Activated naive CD4-positive, alpha-beta T cell treated with anti-CD3 and anti-CD28 coated beads for 36 hours (primary cell): ENCODE results near the gene PARM1. TPM values are rescaled to one million over a fixed set of nuclear protein-coding genes. Genes with fewer than 3 reads are reported as not detected.

Source experiments
- CTCF ChIA-PET: fragments of 350-600 bp; sonication (Branson Sonifier 250); formaldehyde crosslinking; loops from one replicate; lab custom pipeline; 2021; ENCODE audit warnings: antibody characterized with exemption; lab: Charles Lee
- DNase-seq: peaks from one replicate; pipeline ENCODE4 v3.0.0-alpha.2; 2020
- H3K27ac Mint-ChIP-seq: one replicate; pipeline ENCODE4 v1.8.0; 2021; ENCODE audit warnings: mild to moderate bottlenecking, mixed read lengths
- H3K27me3 Mint-ChIP-seq: one replicate; pipeline ENCODE4 v1.8.0; 2021; ENCODE audit warnings: low read depth, mixed read lengths
- H3K36me3 Mint-ChIP-seq: one replicate; pipeline ENCODE4 v1.8.0; 2021; ENCODE audit warnings: low read depth, mixed read lengths
- H3K4me1 Mint-ChIP-seq: one replicate; pipeline ENCODE4 v1.8.0; 2021; ENCODE audit warnings: low read depth, mixed read lengths
- H3K4me3 Mint-ChIP-seq: one replicate; pipeline ENCODE4 v1.8.0; 2021; ENCODE audit warnings: mild to moderate bottlenecking, moderate library complexity, mixed read lengths
- H3K9me3 Mint-ChIP-seq: one replicate; pipeline ENCODE4 v1.8.0; 2021; ENCODE audit warnings: mixed read lengths
- intact Hi-C: fragments of 100-400 bp; cut with micrococcal nuclease; formaldehyde crosslinking; loops from one replicate; pipeline ENCODE4 v1.15.1; 2023
- total RNA-seq, 2 experiments: library from RNA; stranded (reverse); gene quantifications; one replicate each; pipeline ENCODE4 v1.2.3, GENCODE V29; 2021

Gene PARM1
- total RNA-seq: under 1 TPM in 1 of 2 experiments, not detected in 1; 0.05 TPM

GRCh38 chr4:74932832-74933561, at the start of gene PARM1:
Gene PARM1 (plus strand): TSS chr4:74933116. CDS start chr4:74933328, 212 bp downstream.
- Mint-ChIP-seq H3K4me1 (peaks cover 18% of the 10 kb centered on the region), H3K27ac (no peak within 1 kb of the TSS), H3K9me3 (no peaks in the 10 kb centered on the region), H3K36me3 (no peaks in the 10 kb centered on the region), H3K4me3 (peak within 1 kb of the TSS; percentile 54), H3K27me3 (peaks cover 54% of the 10 kb centered on the region)
- DNase-seq: peak; percentile 70
- intact Hi-C loops: loop anchor here (5.0 kb wide), 1 partner anchor 559 kb away; no protein-coding TSS in a partner anchor
- CTCF ChIA-PET: no interaction called here

- no peak overlapping the region for H3K4me3 Mint-ChIP-seq
- intact Hi-C loops: no loop called here
- peaks cover 10% of the 10 kb centered on the region for H3K27me3 Mint-ChIP-seq
- DNase-seq: no peak
- H3K36me3 Mint-ChIP-seq: no peaks in the 10 kb centered on the region
- H3K27ac Mint-ChIP-seq: no peak overlapping the region
- CTCF ChIA-PET: interaction anchor here (1.4 kb wide), 1 partner anchor 9 kb away, joined by 4 read pairs; no protein-coding TSS in a partner anchor
- H3K4me1 Mint-ChIP-seq: no peaks in the 10 kb centered on the region
- H3K9me3 Mint-ChIP-seq: no peaks in the 10 kb centered on the region
These were observed 48.6 kb upstream of the PARM1 start for GRCh38 chr4:74884266-74884665.

- intact Hi-C loops: no loop called here
- no peaks in the 10 kb centered on the region for H3K9me3 Mint-ChIP-seq
- H3K27me3 Mint-ChIP-seq: peaks cover 7% of the 10 kb centered on the region
- H3K4me1 Mint-ChIP-seq: no peaks in the 10 kb centered on the region
- H3K4me3 Mint-ChIP-seq: no peak overlapping the region
- DNase-seq: no peak
- H3K27ac Mint-ChIP-seq: no peak overlapping the region
- CTCF ChIA-PET: no interaction called here
- no peaks in the 10 kb centered on the region for H3K36me3 Mint-ChIP-seq
These were observed 46.4 kb upstream of the PARM1 start for GRCh38 chr4:74886484-74886883.

DNA sequence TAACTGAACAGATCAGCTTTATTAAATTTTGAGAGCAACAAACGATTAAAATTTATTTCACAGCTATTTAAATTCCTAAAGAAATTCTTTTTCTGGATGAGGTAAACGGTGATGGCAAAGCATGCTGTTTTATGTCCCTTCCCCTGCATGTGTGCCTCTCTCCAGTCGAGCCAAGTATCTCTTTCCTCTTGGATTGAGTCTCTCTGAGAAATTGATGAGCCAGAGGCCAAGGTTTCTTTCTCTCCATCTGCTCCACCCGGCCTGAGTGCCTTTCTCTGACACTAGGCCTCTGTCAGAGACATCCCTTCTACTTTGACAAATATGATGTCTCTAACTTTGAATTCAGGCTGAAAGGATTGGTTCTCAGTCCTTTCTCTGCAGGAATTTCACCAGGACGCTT, 42.6 kb upstream of the PARM1 start:
- CTCF ChIA-PET: no interaction called here
- H3K4me1 Mint-ChIP-seq: no peaks in the 10 kb centered on the region
- H3K27ac Mint-ChIP-seq: no peak overlapping the region
- H3K36me3 Mint-ChIP-seq: no peaks in the 10 kb centered on the region
- H3K9me3 Mint-ChIP-seq: no peaks in the 10 kb centered on the region
- H3K27me3 Mint-ChIP-seq: peaks cover 5% of the 10 kb centered on the region
- no peak for DNase-seq
- intact Hi-C loops: no loop called here
- H3K4me3 Mint-ChIP-seq: no peak overlapping the region

- intact Hi-C loops: no loop called here
- peaks cover 5% of the 10 kb centered on the region for H3K27me3 Mint-ChIP-seq
- no peaks in the 10 kb centered on the region for H3K9me3 Mint-ChIP-seq
- H3K27ac Mint-ChIP-seq: no peak overlapping the region
- H3K36me3 Mint-ChIP-seq: no peaks in the 10 kb centered on the region
- no peak for DNase-seq
- CTCF ChIA-PET: no interaction called here
- no peaks in the 10 kb centered on the region for H3K4me1 Mint-ChIP-seq
- H3K4me3 Mint-ChIP-seq: no peak overlapping the region
These were observed 41.9 kb upstream of the PARM1 start for GRCh38 chr4:74891037-74891436.

DNA sequence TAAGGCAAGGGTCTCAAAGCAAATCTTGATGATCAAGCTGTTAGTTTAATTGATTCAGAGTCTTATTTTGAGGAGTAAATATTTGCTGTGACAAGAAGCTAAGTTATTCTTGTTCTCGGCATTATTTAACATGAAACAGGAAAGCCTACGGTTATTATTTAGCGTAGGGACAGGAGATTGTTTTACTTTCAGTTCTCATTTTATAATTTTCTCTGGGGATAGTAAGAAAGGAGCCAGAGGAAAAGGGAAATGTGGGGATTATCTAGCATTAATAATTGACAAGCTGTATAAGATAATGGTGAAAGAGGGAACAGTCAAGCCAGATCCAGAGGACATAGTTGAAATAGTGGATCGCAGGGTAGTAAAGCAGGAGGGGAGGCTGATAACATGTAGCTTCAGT, 39.7 kb upstream of the PARM1 start:
- Mint-ChIP-seq H3K9me3 (no peaks in the 10 kb centered on the region), H3K4me3 (no peak overlapping the region), H3K27me3 (peaks cover 5% of the 10 kb centered on the region), H3K27ac (no peak overlapping the region), H3K36me3 (no peaks in the 10 kb centered on the region), H3K4me1 (no peaks in the 10 kb centered on the region)
- no peak for DNase-seq
- CTCF ChIA-PET: interaction anchor here (0.6 to 1.5 kb wide), 2 partner anchors 19 to 665 kb away, joined by 3 read pairs; no protein-coding TSS in a partner anchor
- intact Hi-C loops: no loop called here

GRCh38 chr4:74896595-74896994, 36.3 kb upstream of the PARM1 start:
- H3K9me3 Mint-ChIP-seq: no peaks in the 10 kb centered on the region
- DNase-seq: no peak
- intact Hi-C loops: no loop called here
- H3K4me3 Mint-ChIP-seq: no peak overlapping the region
- no peaks in the 10 kb centered on the region for H3K36me3 Mint-ChIP-seq
- no peaks in the 10 kb centered on the region for H3K27me3 Mint-ChIP-seq
- H3K27ac Mint-ChIP-seq: no peak overlapping the region
- CTCF ChIA-PET: no interaction called here
- no peaks in the 10 kb centered on the region for H3K4me1 Mint-ChIP-seq

DNA sequence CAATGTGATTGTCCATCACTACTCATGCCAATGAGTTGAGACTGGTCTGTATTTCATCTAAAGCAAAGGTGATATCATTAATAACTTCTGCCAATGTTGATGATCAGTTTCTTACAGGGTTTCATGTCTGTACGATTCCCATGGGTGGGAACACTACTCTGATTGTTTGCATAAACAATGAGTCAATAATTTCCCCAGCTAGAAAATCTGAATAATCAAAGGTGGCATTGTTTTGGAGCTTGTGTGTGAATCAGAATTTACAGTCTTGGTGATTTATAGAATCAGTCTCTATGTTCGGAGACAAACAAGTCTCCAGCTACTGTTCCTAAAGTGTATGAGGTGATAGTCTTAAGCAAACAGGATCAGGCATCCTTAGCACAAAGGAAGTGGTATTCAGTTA, 35.5 kb upstream of the PARM1 start:
- Mint-ChIP-seq H3K27ac (no peak overlapping the region), H3K36me3 (no peaks in the 10 kb centered on the region), H3K4me3 (no peak overlapping the region), H3K4me1 (no peaks in the 10 kb centered on the region), H3K27me3 (no peaks in the 10 kb centered on the region), H3K9me3 (no peaks in the 10 kb centered on the region)
- DNase-seq: no peak
- intact Hi-C loops: no loop called here
- CTCF ChIA-PET: no interaction called here

DNA sequence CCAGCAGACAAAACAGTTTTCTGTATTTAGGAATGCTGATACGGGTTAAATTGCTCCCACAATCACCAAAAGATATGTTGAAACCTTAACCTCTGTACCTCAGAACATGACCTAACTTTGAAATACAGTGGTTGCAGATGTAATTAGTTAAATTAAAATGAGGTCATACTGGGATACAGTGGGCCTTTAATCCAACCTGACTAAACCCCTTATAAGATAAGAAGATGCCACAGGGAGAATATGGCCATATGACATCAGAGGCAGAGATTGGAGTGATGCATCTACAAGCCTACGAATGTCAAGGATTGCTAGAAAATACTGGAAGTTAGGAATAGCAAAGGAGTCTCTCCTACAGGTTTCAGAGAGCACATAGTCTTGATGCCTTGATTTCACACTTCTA, 32.1 kb upstream of the PARM1 start:
- CTCF ChIA-PET: no interaction called here
- intact Hi-C loops: no loop called here
- Mint-ChIP-seq H3K4me1 (no peaks in the 10 kb centered on the region), H3K9me3 (no peaks in the 10 kb centered on the region), H3K36me3 (no peaks in the 10 kb centered on the region), H3K27me3 (peaks cover 4% of the 10 kb centered on the region), H3K27ac (no peak overlapping the region), H3K4me3 (no peak overlapping the region)
- DNase-seq: no peak

DNA sequence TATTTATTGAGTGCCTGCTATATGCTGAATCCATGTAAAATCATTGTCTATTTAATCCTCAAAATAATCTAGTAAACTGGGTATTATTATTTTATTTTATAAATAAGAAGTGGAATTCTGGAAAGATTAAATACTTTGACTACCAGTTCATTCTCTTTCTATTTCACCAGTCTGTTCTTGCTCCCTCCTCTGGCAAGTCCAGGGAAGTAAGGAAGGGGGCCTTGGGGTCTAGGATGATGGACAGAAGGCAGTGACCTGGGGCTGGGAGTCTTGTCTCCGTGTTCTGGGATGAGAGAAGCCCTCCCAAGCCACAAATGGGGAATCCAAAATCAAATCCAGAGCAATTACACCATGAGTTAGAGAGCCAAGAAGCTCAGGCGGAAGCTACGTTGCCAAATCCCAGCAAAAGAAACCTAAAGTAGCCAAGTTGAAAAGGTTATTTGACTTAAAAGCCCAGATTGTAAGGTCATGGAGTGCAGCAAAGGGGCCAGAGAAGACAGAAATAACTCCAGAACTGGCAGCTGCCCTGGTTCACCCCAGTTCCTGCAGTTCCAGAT, 28.3 kb upstream of the PARM1 start:
- peaks cover 4% of the 10 kb centered on the region for H3K27me3 Mint-ChIP-seq
- no peak overlapping the region for H3K27ac Mint-ChIP-seq
- H3K4me3 Mint-ChIP-seq: no peak overlapping the region
- H3K9me3 Mint-ChIP-seq: no peaks in the 10 kb centered on the region
- intact Hi-C loops: no loop called here
- DNase-seq: no peak
- no peaks in the 10 kb centered on the region for H3K4me1 Mint-ChIP-seq
- no peaks in the 10 kb centered on the region for H3K36me3 Mint-ChIP-seq
- CTCF ChIA-PET: no interaction called here

DNA sequence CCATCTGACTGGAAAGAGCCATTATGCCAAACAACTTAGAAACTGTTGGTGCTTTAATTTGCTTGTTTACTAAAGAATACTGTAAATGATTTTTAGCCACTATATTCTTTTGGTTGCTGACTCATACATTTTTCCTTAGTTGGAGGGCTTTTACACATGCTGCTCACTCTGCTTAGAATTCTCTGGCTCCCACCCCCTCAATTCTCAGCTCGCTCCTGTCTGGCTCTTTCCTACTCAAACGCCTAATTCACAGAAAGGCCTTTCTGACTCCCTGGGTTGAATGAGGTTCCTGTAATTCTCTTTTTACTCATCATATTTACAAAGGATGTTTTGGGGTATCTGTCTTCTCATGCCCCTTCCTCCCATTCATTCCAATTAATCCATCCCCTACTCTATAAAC, 26.1 kb upstream of the PARM1 start:
- Mint-ChIP-seq H3K27ac (no peak overlapping the region), H3K4me3 (no peak overlapping the region), H3K36me3 (no peaks in the 10 kb centered on the region), H3K27me3 (peaks cover 4% of the 10 kb centered on the region), H3K4me1 (no peaks in the 10 kb centered on the region), H3K9me3 (peaks cover 1% of the 10 kb centered on the region)
- CTCF ChIA-PET: no interaction called here
- intact Hi-C loops: no loop called here
- DNase-seq: no peak

- no peaks in the 10 kb centered on the region for H3K4me1 Mint-ChIP-seq
- H3K4me3 Mint-ChIP-seq: no peak overlapping the region
- CTCF ChIA-PET: no interaction called here
- H3K27ac Mint-ChIP-seq: no peak overlapping the region
- no peaks in the 10 kb centered on the region for H3K36me3 Mint-ChIP-seq
- peaks cover 3% of the 10 kb centered on the region for H3K9me3 Mint-ChIP-seq
- intact Hi-C loops: no loop called here
- DNase-seq: no peak
- H3K27me3 Mint-ChIP-seq: peaks cover 8% of the 10 kb centered on the region
These were observed 13.1 kb upstream of the PARM1 start for GRCh38 chr4:74919783-74920182.

- no peaks in the 10 kb centered on the region for H3K9me3 Mint-ChIP-seq
- no peaks in the 10 kb centered on the region for H3K4me1 Mint-ChIP-seq
- no peaks in the 10 kb centered on the region for H3K36me3 Mint-ChIP-seq
- no peak for DNase-seq
- intact Hi-C loops: no loop called here
- H3K27me3 Mint-ChIP-seq: peaks cover 3% of the 10 kb centered on the region
- H3K27ac Mint-ChIP-seq: no peak overlapping the region
- no peak overlapping the region for H3K4me3 Mint-ChIP-seq
- CTCF ChIA-PET: no interaction called here
These were observed 12.2 kb upstream of the PARM1 start for GRCh38 chr4:74920704-74921103.
